K562 (cell line): ENCODE results near the gene PDF. TPM values are rescaled to one million over a fixed set of nuclear protein-coding genes. Genes with fewer than 3 reads are reported as not detected.

Experiments
- ARID2 ChIP-seq: fragments of 450-650 bp; IDR thresholded peaks from 2 replicates; pipeline ENCODE4 v1.6.1; 2017; ENCODE audit warnings: antibody characterized with exemption, mild to moderate bottlenecking
- BMI1 ChIP-seq: fragments of 150-350 bp; IDR thresholded peaks from 2 replicates; pipeline ENCODE4 v1.6.1; 2014; ENCODE audit warnings: low read length
- BRF1 ChIP-seq: IDR thresholded peaks from 3 replicates; pipeline ENCODE4 v1.6.1; 2011; ENCODE audit warnings: borderline replicate concordance, mild to moderate bottlenecking; ENCODE audit not compliant: insufficient read length; ENCODE audit errors: extremely low read depth
- GATAD2B ChIP-seq: fragments of 450-650 bp; IDR thresholded peaks from 2 replicates; pipeline ENCODE4 v1.6.1; 2017; ENCODE audit warnings: mild to moderate bottlenecking, borderline replicate concordance
- HEY1 ChIP-seq: fragments of 250-450 bp; sonication (Bioruptor Pico); IDR thresholded peaks from 2 replicates; pipeline ENCODE4 v1.5.0; 2020; ENCODE audit warnings: mild to moderate bottlenecking, moderate library complexity, borderline replicate concordance
- HMGN3 ChIP-seq: IDR thresholded peaks from 2 replicates; pipeline ENCODE4 v1.6.1; 2011; ENCODE audit warnings: borderline replicate concordance, low read depth, mild to moderate bottlenecking, mixed read lengths, low read length; ENCODE audit not compliant: insufficient read length; ENCODE audit errors: extremely low read depth
- JUND ChIP-seq, 2 experiments: IDR thresholded peaks; 2 replicates in 1 of 2; 3 replicates in 1 of 2; pipeline ENCODE4 v1.6.1; 2011; ENCODE audit warnings: borderline replicate concordance in 2 of 2, low read depth in 2 of 2, low read length in 2 of 2, improper control_type of control experiment in 1 of 2, missing biosample characterization in 1 of 2, missing genetic modification characterization in 1 of 2, missing genetic modification reagents in 1 of 2
- MAZ ChIP-seq, 2 experiments: fragments of 450-650 bp in 1 of 2; sonication (generic) in 1 of 2; formaldehyde crosslinking; IDR thresholded peaks in 1 of 2; conservative IDR thresholded peaks in 1 of 2; 2 replicates each; pipeline versions ENCODE4 v1.4.0 to v1.5.0; 2020; ENCODE audit warnings: mild to moderate bottlenecking in 1 of 2, missing genetic modification reagents in 1 of 2
- NR3C1 ChIP-seq: sonication (generic); formaldehyde crosslinking; IDR thresholded peaks from 2 replicates; pipeline ENCODE4 v1.8.1; 2022; ENCODE audit warnings: missing genetic modification reagents
- POLR2G ChIP-seq: fragments of 200-400 bp; formaldehyde crosslinking; IDR thresholded peaks from 2 replicates; pipeline ENCODE4 v1.6.1; 2017; ENCODE audit warnings: low read depth, mild to moderate bottlenecking, antibody characterized with exemption, low read length, moderate library complexity
- PRPF4 ChIP-seq: fragments of 200-400 bp; formaldehyde crosslinking; IDR thresholded peaks from one replicate; pipeline ENCODE4 v1.6.1; 2017; ENCODE audit warnings: low read length, low read depth, mild to moderate bottlenecking; ENCODE audit not compliant: insufficient read depth, poor library complexity, severe bottlenecking
- SAFB2 ChIP-seq: fragments of 200-400 bp; formaldehyde crosslinking; IDR thresholded peaks from 2 replicates; pipeline ENCODE4 v1.6.1; 2018; ENCODE audit warnings: borderline replicate concordance, low read length, low read depth, moderate library complexity; ENCODE audit not compliant: severe bottlenecking
- SP2 ChIP-seq: IDR thresholded peaks from 2 replicates; pipeline ENCODE4 v1.6.1; 2011; ENCODE audit warnings: mild to moderate bottlenecking, low read depth, low read length, moderate library complexity; ENCODE audit not compliant: poor library complexity, severe bottlenecking; ENCODE audit errors: extremely low read depth
- TEAD4 ChIP-seq, 2 experiments: sonication (generic) in 1 of 2; formaldehyde crosslinking in 1 of 2; IDR thresholded peaks; 2 replicates each; pipeline versions ENCODE4 v1.6.1 to v1.8.0; 2012 to 2022; ENCODE audit warnings: borderline replicate concordance in 1 of 2, inconsistent platforms in 1 of 2, low read length in 1 of 2, mild to moderate bottlenecking in 1 of 2, missing genetic modification reagents in 1 of 2
- ZBTB9 ChIP-seq: fragments of 450-650 bp; formaldehyde crosslinking; IDR thresholded peaks from 2 replicates; pipeline ENCODE4 v1.4.0; 2020; ENCODE audit warnings: mild to moderate bottlenecking, moderate library complexity
- ZNF184 ChIP-seq: sonication (generic); formaldehyde crosslinking; IDR thresholded peaks from 2 replicates; pipeline ENCODE4 v1.5.0; 2020; ENCODE audit warnings: missing genetic modification reagents
- ZNF507 ChIP-seq: conservative IDR thresholded peaks from 2 replicates; pipeline ENCODE4 v1.6.1; 2017; ENCODE audit warnings: missing genetic modification characterization, missing compliant biosample characterization
- polyA plus RNA-seq, 8 experiments: library from polyadenylated mRNA; depleted of rRNA in 4 of 8; stranded (reverse) in 5 of 8; unstranded in 3 of 8; fragments of >200 nt; fragmentation: Nextera tagmentation in 2 of 8; fragmentation: Illumina TruSeq in 1 of 8; extraction: Ambion mirVana in 2 of 8; extraction: Trizol in 1 of 8; gene quantifications; 2 replicates each; pipeline versions ENCODE4 v1.2.1 to v1.2.3, GENCODE V29; 2011 to 2014; ENCODE audit warnings: inconsistent platforms in 1 of 8, missing spikeins in 1 of 8
- total RNA-seq, 7 experiments: library from RNA; depleted of rRNA in 6 of 7; stranded (reverse); fragments of >200 nt in 6 of 7; fragmentation: Illumina TruSeq in 2 of 7; extraction: Trizol in 2 of 7; gene quantifications; 2 replicates each; pipeline versions ENCODE4 v1.2.1 to v1.2.3, GENCODE V29; 2011 to 2021; ENCODE audit warnings: low replicate concordance in 1 of 7
- TF ChIP-seq, protein P1 (sequence below): IDR thresholded peaks from 3 replicates; pipeline ENCODE4 v1.6.1; 2011; ENCODE audit warnings: borderline replicate concordance, mild to moderate bottlenecking, moderate library complexity; ENCODE audit not compliant: insufficient read length; ENCODE audit errors: extremely low read depth
- TF ChIP-seq, protein P2 (sequence below): sonication (generic); formaldehyde crosslinking; IDR thresholded peaks from 2 replicates; pipeline ENCODE4 v1.8.0; 2022; ENCODE audit warnings: mild to moderate bottlenecking, missing genetic modification reagents

PDF gene
- total and polyA plus RNA-seq, 9 of the 15 experiments (the other 6 are each of a cell fraction or from before 2014, with no cell fraction given), result 0.15 to 72.4 (median 5.6) TPM

GRCh38 chr16:69330286-69331109, at the start of gene PDF (continued):
- no peak for TF ChIP-seq ZNF507 (tag)
- no peak for TF ChIP-seq BRF1
- TF ChIP-seq TEAD4 (IDR thresholded peaks at IDR 0.05; ENCODE audit: low read length), result no peak
- TF ChIP-seq TEAD4 (CRISPR knock-in tag; IDR thresholded peaks at IDR 0.05; ENCODE audit: borderline replicate concordance), result no peak
- TF ChIP-seq, protein P1, sequence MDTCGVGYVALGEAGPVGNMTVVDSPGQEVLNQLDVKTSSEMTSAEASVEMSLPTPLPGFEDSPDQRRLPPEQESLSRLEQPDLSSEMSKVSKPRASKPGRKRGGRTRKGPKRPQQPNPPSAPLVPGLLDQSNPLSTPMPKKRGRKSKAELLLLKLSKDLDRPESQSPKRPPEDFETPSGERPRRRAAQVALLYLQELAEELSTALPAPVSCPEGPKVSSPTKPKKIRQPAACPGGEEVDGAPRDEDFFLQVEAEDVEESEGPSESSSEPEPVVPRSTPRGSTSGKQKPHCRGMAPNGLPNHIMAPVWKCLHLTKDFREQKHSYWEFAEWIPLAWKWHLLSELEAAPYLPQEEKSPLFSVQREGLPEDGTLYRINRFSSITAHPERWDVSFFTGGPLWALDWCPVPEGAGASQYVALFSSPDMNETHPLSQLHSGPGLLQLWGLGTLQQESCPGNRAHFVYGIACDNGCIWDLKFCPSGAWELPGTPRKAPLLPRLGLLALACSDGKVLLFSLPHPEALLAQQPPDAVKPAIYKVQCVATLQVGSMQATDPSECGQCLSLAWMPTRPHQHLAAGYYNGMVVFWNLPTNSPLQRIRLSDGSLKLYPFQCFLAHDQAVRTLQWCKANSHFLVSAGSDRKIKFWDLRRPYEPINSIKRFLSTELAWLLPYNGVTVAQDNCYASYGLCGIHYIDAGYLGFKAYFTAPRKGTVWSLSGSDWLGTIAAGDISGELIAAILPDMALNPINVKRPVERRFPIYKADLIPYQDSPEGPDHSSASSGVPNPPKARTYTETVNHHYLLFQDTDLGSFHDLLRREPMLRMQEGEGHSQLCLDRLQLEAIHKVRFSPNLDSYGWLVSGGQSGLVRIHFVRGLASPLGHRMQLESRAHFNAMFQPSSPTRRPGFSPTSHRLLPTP, result no peak
- peak; percentile 32; the same call in 1 of the 2 replicates for TF ChIP-seq JUND (IDR thresholded peaks at IDR 0.05; ENCODE audit: borderline replicate concordance, low read depth, low read length)
- TF ChIP-seq JUND (tag; IDR thresholded peaks at IDR 0.05; ENCODE audit: borderline replicate concordance, low read depth, low read length), result no peak; the same call in 2 of the 3 replicates
- TF ChIP-seq SP2, result no peak
- peak; percentile 77 to 89; a peak in 3 of 4 replicates for TF ChIP-seq MAZ (CRISPR knock-in tag; conservative IDR thresholded peaks at IDR 0.05 in 1 of 2, IDR thresholded peaks at IDR 0.05 in 1 of 2)
- TF ChIP-seq POLR2G, result peak; percentile 94
- TF ChIP-seq NR3C1, result no peak
- TF ChIP-seq GATAD2B, result peak; percentile 81
- no peak for TF ChIP-seq ZNF184 (CRISPR knock-in tag)
- no peak for TF ChIP-seq SAFB2
- TF ChIP-seq HMGN3, result peak; percentile 91
- no peak for TF ChIP-seq HEY1 (CRISPR knock-in tag)
- peak; percentile 46 for TF ChIP-seq PRPF4
- 0 out of 2 replicates have a peak, but pooled peaks have one; percentile 71 for TF ChIP-seq ZBTB9 (CRISPR knock-in tag)
- TF ChIP-seq BMI1, result no peak
- TF ChIP-seq, protein P2, sequence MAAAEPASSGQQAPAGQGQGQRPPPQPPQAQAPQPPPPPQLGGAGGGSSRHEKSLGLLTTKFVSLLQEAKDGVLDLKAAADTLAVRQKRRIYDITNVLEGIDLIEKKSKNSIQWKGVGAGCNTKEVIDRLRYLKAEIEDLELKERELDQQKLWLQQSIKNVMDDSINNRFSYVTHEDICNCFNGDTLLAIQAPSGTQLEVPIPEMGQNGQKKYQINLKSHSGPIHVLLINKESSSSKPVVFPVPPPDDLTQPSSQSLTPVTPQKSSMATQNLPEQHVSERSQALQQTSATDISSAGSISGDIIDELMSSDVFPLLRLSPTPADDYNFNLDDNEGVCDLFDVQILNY (CRISPR knock-in tag), result no peak
- no peak for TF ChIP-seq ARID2
